Hepatocyte (in vitro differentiated cells): Measurements from ENCODE around the gene PXMP2. TPM values are rescaled to one million over a fixed set of nuclear protein-coding genes. Genes with fewer than 3 reads are reported as not detected.

Source experiments
- DNase-seq: peaks from one replicate; pipeline ENCODE4 v3.0.0-alpha.2; 2016; ENCODE audit warnings: low spot score
- H2AFZ ChIP-seq: fragments of 200-600 bp; sonication (generic); 2 replicates; pipeline ENCODE4 v1.6.0; 2016; ENCODE audit warnings: antibody characterized with exemption, mild to moderate bottlenecking
- H3K27ac ChIP-seq: fragments of 200-600 bp; sonication (generic); 2 replicates; pipeline ENCODE4 v1.5.1; 2016; ENCODE audit warnings: mild to moderate bottlenecking
- H3K27me3 ChIP-seq: fragments of 200-600 bp; sonication (generic); 2 replicates; pipeline ENCODE4 v1.6.1; 2016
- H3K36me3 ChIP-seq: fragments of 200-600 bp; sonication (generic); replicated peaks from 2 replicates; pipeline ENCODE4 v1.5.1; 2016; ENCODE audit warnings: low read depth; ENCODE audit not compliant: insufficient read depth
- H3K4me1 ChIP-seq: fragments of 200-600 bp; sonication (generic); 2 replicates; pipeline ENCODE4 v1.5.1; 2016; ENCODE audit warnings: mild to moderate bottlenecking, moderate library complexity; ENCODE audit not compliant: insufficient read depth
- H3K4me2 ChIP-seq: fragments of 200-600 bp; sonication (generic); 2 replicates; pipeline ENCODE4 v1.6.0; 2016
- H3K4me3 ChIP-seq: fragments of 200-600 bp; sonication (generic); 2 replicates; pipeline ENCODE4 v1.5.1; 2016; ENCODE audit warnings: mild to moderate bottlenecking
- H3K79me2 ChIP-seq: fragments of 200-600 bp; sonication (generic); 2 replicates; pipeline ENCODE4 v1.6.0; 2017; ENCODE audit warnings: mild to moderate bottlenecking
- H3K9me2 ChIP-seq: fragments of 200-600 bp; sonication (generic); replicated peaks from 2 replicates; pipeline ENCODE4 v1.6.0; 2017; ENCODE audit warnings: mild to moderate bottlenecking; ENCODE audit not compliant: insufficient read depth
- H3K9me3 ChIP-seq: fragments of 200-600 bp; sonication (generic); 2 replicates; pipeline ENCODE4 v1.5.1; 2016; ENCODE audit warnings: low read depth, mild to moderate bottlenecking
- H4K20me1 ChIP-seq: fragments of 200-600 bp; sonication (generic); 2 replicates; pipeline ENCODE4 v1.6.0; 2016; ENCODE audit warnings: mild to moderate bottlenecking; ENCODE audit not compliant: insufficient read depth, poor library complexity, severe bottlenecking
- CTCF ChIP-seq: fragments of 200-600 bp; sonication (generic); IDR thresholded peaks from 2 replicates; pipeline ENCODE4 v1.5.1; 2016; ENCODE audit warnings: antibody characterized with exemption, mild to moderate bottlenecking; ENCODE audit not compliant: poor library complexity
- EZH2 ChIP-seq: fragments of 200-600 bp; sonication (generic); IDR thresholded peaks from 2 replicates; pipeline ENCODE4 v1.6.1; 2016; ENCODE audit warnings: antibody characterized with exemption, mild to moderate bottlenecking, borderline replicate concordance
- EZH2phosphoT487 ChIP-seq: fragments of 200-600 bp; sonication (generic); IDR thresholded peaks from one replicate; pipeline ENCODE4 v1.6.1; 2018; ENCODE audit warnings: antibody characterized with exemption, mild to moderate bottlenecking, low read depth, moderate library complexity; ENCODE audit not compliant: unreplicated experiment, severe bottlenecking
- WGBS: methylation state at CpG from one replicate; pipeline ENCODE4 v1.1.6; 2016; ENCODE audit warnings: low lambda C conversion rate; ENCODE audit errors: missing lambda C conversion rate; 5-methylcytosine and 5-hydroxymethylcytosine counted together
- polyA plus RNA-seq: library from polyadenylated mRNA; unstranded; fragments of >200 nt; fragmentation: Nextera tagmentation; extraction: Ambion mirVana; gene quantifications from 2 replicates; pipeline ENCODE4 v1.2.1, GENCODE V29; 2016
- total RNA-seq: library from RNA; depleted of rRNA; stranded (reverse); fragments of >200 nt; gene quantifications from 2 replicates; pipeline ENCODE4 v1.2.3, GENCODE V29; 2014

PXMP2 gene
- total and polyA plus RNA-seq, 2 experiments from 2014 or later, result 61.8 to 82.7 TPM

- Histone ChIP-seq H3K4me2 (no peak overlapping the region), H2AFZ (no peak overlapping the region), H4K20me1 (no peaks in the 10 kb centered on the region), H3K79me2 (peaks cover 34% of the 10 kb centered on the region), H3K36me3 (no peaks in the 10 kb centered on the region), H3K27me3 (no peaks in the 10 kb centered on the region), H3K4me3 (no peak overlapping the region), H3K4me1 (no peaks in the 10 kb centered on the region), H3K27ac (no peak overlapping the region), H3K9me2 (no peaks in the 10 kb centered on the region), H3K9me3 (no peaks in the 10 kb centered on the region)
- 88% methylated on average over 9 of the region's 9 CpGs for WGBS
- no peak for TF ChIP-seq EZH2
- no peak for TF ChIP-seq EZH2phosphoT487
- TF ChIP-seq CTCF, result no peak
- DNase-seq, result no peak
Measured at GRCh38 chr12:132715874-132716273, 28.5 kb downstream of the PXMP2 start.

GRCh38 chr12:132716356-132716755 lies 29.0 kb downstream of the PXMP2 start:
- H3K4me1 ChIP-seq, result no peaks in the 10 kb centered on the region
- H4K20me1 ChIP-seq, result no peaks in the 10 kb centered on the region
- TF ChIP-seq EZH2 (no peak), CTCF (no peak), EZH2phosphoT487 (no peak)
- H3K27ac ChIP-seq, result no peak overlapping the region
- no peak overlapping the region for H2AFZ ChIP-seq
- peaks cover 31% of the 10 kb centered on the region for H3K79me2 ChIP-seq
- 90% methylated on average over 11 of the region's 11 CpGs for WGBS
- H3K9me3 ChIP-seq, result no peaks in the 10 kb centered on the region
- H3K36me3 ChIP-seq, result no peaks in the 10 kb centered on the region
- H3K27me3 ChIP-seq, result no peaks in the 10 kb centered on the region
- no peak for DNase-seq
- H3K4me3 ChIP-seq, result no peak overlapping the region
- H3K9me2 ChIP-seq, result no peaks in the 10 kb centered on the region
- no peak overlapping the region for H3K4me2 ChIP-seq

GRCh38 chr12:132717011-132717410 lies 29.6 kb downstream of the PXMP2 start:
- no peaks in the 10 kb centered on the region for H3K9me3 ChIP-seq
- no peak for TF ChIP-seq CTCF
- no peak for TF ChIP-seq EZH2phosphoT487
- no peak for TF ChIP-seq EZH2
- no peaks in the 10 kb centered on the region for H3K9me2 ChIP-seq
- no peak overlapping the region for H3K4me2 ChIP-seq
- H3K4me1 ChIP-seq, result no peaks in the 10 kb centered on the region
- H3K27ac ChIP-seq, result no peak overlapping the region
- no peak for DNase-seq
- peaks cover 24% of the 10 kb centered on the region for H3K79me2 ChIP-seq
- H3K4me3 ChIP-seq, result no peak overlapping the region
- 86% methylated on average over 9 of the region's 17 CpGs for WGBS
- no peaks in the 10 kb centered on the region for H3K36me3 ChIP-seq
- no peaks in the 10 kb centered on the region for H3K27me3 ChIP-seq
- no peaks in the 10 kb centered on the region for H4K20me1 ChIP-seq
- no peak overlapping the region for H2AFZ ChIP-seq
